Measurements from ENCODE around the gene PITPNM3.
A peak's percentile ranks its signal among the peaks of the same experiment; 100 is the strongest.

- TF ChIP-seq CTCF (IDR thresholded peaks at IDR 0.05) (peak; percentile 45), POLR2AphosphoS5 (IDR thresholded peaks at IDR 0.05; ENCODE audit: low read depth, low read length) (no peak), SIN3A (IDR thresholded peaks at IDR 0.05; ENCODE audit: borderline replicate concordance, insufficient read depth, low read depth, low read length) (no peak), TCF7L2 (IDR thresholded peaks at IDR 0.05; ENCODE audit: low read depth, low read length) (no peak)
- TF ChIP-seq, protein P1, sequence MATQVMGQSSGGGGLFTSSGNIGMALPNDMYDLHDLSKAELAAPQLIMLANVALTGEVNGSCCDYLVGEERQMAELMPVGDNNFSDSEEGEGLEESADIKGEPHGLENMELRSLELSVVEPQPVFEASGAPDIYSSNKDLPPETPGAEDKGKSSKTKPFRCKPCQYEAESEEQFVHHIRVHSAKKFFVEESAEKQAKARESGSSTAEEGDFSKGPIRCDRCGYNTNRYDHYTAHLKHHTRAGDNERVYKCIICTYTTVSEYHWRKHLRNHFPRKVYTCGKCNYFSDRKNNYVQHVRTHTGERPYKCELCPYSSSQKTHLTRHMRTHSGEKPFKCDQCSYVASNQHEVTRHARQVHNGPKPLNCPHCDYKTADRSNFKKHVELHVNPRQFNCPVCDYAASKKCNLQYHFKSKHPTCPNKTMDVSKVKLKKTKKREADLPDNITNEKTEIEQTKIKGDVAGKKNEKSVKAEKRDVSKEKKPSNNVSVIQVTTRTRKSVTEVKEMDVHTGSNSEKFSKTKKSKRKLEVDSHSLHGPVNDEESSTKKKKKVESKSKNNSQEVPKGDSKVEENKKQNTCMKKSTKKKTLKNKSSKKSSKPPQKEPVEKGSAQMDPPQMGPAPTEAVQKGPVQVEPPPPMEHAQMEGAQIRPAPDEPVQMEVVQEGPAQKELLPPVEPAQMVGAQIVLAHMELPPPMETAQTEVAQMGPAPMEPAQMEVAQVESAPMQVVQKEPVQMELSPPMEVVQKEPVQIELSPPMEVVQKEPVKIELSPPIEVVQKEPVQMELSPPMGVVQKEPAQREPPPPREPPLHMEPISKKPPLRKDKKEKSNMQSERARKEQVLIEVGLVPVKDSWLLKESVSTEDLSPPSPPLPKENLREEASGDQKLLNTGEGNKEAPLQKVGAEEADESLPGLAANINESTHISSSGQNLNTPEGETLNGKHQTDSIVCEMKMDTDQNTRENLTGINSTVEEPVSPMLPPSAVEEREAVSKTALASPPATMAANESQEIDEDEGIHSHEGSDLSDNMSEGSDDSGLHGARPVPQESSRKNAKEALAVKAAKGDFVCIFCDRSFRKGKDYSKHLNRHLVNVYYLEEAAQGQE (IDR thresholded peaks at IDR 0.05; ENCODE audit: insufficient read depth in 1 of 2, low read depth in 2 of 2, low read length in 1 of 2), result no peak
These were observed 125.6 kb downstream of the PITPNM3 start for GRCh38 chr17:6430769-6431168.
